GM18520 (cell line): Measurements from ENCODE around the gene LPIN2.
"Not testable (repeated sequence)": the region's sequence is repeated elsewhere in the genome, so short reads cannot be mapped to it uniquely, and the experiment has no call there.

ENCODE experiments used
- ATAC-seq: cut with Tn5 transposase; IDR thresholded peaks from one replicate; pipeline ENCODE4 v1.9.1; 2021; ENCODE audit not compliant: unreplicated experiment

LPIN2 gene, protein sequence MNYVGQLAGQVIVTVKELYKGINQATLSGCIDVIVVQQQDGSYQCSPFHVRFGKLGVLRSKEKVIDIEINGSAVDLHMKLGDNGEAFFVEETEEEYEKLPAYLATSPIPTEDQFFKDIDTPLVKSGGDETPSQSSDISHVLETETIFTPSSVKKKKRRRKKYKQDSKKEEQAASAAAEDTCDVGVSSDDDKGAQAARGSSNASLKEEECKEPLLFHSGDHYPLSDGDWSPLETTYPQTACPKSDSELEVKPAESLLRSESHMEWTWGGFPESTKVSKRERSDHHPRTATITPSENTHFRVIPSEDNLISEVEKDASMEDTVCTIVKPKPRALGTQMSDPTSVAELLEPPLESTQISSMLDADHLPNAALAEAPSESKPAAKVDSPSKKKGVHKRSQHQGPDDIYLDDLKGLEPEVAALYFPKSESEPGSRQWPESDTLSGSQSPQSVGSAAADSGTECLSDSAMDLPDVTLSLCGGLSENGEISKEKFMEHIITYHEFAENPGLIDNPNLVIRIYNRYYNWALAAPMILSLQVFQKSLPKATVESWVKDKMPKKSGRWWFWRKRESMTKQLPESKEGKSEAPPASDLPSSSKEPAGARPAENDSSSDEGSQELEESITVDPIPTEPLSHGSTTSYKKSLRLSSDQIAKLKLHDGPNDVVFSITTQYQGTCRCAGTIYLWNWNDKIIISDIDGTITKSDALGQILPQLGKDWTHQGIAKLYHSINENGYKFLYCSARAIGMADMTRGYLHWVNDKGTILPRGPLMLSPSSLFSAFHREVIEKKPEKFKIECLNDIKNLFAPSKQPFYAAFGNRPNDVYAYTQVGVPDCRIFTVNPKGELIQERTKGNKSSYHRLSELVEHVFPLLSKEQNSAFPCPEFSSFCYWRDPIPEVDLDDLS

DNA sequence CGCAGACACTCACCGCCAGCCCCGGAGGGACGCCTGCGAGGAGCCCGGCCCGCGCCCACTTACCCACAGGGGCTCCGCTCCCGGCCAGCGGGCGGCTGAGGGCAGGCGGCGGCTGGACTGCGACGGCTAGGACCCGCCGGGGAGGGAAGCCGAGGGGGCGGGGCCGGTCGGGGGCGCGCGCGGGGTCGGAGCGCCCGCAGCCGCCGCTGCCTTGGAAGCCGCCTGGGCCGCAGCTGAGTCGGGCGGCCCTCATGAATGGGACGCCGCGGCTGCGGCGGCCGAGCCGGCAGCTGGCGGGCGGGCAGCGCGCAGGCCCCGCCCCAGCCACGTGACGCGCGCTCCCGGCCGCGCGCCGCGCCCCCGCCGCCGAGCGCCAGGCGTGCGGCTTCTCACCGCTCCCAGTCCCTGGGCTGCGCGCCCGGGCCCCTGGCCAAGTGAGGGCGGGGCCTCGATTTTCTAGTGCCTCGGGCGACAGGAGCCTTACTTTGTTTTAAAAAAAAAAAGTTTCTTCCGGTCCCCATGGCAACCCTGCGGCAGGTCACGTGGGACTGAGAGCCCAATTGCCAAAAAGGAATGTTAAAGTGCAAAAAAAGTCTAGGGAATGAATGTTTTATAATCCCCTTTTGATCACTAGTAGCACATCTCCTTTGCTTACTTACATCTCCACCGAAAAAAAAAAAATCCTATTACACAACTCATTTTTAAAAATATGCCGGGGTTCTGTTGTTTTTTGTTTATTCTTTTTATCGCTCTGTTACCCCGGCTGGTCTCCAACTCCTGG, at the start of gene LPIN2:
TSS of gene LPIN2 (minus strand) at position 121 of the 781 bp plus-strand sequence. CDS start 52,304 bp downstream, outside the sequence.
- ATAC-seq = peak; percentile 91

DNA sequence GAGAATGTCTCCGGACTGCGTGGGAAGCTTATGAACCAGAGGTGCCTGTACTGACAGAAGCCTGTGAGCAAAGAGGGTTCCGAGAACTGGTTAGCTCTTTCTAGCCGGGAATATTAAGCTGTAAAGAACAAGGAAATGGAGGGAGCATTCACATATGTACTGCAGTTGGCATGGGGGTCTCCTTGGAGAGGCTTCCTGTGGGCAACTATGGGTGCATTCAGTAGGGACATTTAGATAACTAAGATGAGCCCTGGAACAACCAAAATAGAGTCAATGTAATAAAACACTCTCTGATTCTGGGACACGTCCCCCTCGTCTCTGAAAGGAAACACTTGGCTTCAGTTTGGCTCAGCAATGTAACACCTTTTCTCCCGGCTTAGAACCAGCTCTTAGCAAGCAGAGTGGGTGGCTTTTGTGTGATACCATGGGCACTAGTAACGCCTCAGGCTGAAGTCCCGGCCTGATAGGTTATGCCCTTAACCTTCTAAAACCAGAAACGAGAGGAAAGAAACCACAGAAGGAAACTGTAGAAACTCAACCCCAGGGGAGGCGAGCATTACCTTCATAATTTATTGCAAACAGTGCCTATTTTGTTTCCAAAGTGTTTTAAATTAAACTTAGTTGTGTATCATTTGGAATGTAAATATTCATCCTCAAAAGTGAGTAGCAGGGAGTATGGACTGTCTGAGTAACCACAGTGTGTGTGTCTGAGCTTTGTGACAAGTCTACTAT, 48.8 kb upstream of the LPIN2 start:
- peak; percentile 32 for ATAC-seq

DNA sequence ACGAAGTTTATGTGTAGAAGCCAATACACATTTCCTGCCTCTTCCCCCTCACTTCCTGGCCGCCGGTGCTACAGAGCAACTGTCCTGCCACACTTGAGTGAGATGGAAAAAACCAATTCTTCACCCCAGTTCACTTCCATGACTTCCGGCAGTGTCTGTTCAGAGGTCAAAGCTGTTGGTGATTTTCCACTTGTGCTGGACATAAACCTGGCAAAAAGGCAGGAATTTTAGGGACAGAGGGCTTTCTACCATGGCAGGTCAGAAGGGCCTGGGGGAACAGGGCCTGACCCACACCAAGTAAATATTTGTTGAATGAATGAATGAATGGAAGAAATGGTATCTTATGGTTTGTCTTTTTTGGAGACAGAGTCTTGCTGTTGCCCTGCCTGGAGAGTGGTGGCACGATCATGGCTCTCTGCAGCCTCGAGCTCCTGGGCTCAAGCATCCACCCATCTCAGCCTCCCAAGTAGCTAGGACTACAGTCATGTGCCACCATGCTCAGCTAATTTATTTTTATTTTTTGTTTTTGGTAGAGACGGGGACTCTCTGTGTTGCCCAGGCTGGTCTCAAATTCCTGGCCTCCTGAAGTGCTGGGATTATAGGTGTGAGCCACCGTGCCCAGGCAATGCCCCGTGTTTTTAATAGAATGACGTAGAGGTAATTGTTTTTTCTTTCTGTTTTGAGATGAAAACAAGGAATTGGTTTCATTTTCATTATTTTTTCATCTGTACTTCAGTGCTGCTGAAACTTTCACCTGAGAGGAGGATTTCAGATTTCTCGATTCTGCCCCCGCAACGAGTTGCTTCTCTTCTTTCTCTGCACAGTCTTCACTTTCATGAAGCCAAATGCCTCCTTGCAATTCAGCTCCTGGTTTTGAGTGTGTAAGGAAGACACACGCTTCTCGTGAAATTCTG, 48.0 kb upstream of the LPIN2 start:
- no peak for ATAC-seq

DNA sequence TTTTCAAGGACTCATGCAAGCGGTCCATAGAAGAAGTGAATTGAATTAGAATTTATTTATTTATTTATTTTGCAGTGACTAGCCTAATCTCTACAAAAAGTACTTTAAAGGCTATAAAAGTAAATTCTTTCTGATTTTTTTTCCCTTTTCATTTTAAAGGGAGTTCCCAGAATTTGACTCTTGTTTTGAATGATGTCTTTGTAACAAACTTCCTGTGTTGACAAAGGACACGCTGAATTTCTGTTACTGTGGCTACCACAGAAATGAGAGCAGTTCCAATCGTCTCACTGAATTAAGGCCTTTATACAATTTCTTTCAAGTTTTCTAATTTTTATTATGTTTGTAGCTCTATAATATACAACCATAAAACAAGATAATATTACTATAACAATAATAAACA, 46.3 kb upstream of the LPIN2 start:
- ATAC-seq = no peak

DNA sequence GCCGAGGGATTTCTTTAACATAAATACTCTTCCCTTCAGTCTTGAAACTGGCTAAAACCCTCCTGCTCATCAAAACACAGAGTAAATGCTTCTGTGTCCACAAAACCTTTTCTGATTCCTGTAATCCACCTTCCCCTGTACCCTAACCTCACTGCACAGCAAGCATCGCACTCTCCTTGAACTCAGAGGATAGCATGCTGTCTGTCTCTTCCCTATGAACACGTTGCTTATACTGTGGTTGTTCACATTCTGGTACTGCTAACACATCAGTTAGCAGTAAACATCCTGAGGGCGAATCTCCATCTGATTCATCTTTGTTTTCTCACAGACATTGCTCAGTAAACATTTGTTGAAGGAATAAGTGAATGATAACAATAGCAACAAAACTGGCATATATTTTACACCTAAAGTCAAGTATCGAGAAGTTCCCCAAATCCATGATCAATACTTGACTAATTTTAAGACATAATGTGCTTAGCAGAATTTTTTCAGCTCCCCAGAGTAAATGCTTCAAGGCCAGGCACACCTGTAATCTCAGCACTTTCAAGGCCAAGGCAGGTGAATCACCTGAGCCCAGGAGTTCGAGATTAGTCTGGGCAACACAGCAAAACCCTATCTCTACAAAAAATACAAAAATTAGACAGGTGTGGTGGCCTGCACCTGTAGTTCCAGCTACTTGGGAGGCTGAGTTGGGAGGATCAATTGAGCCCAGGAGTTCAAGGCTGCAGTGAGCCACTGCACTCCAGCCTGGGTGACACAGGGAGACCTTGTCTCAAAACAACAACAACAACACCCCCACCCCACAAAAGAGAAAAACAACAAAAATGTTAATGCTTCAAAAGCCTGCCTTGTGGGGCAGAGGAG, 45.6 kb upstream of the LPIN2 start:
- no peak for ATAC-seq

DNA sequence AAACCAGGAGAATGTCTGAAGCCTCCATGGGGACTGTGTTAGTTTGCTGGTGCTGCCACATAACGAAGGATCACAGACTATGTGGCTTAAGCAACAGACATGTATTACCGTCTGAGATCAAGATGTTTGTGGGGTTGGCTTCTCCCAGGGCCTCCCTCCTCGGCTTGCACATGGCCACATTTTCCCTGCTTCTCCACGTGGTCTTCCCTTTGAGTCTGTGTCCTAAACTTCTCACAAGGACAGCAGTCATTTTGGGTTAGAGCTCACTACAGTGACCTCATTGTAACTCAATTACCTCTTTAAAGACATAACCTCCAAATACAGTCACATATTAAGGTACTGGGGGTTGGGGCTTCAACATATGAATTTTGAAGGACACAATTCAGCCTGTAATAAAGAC, 44.6 kb upstream of the LPIN2 start:
- ATAC-seq = no peak

DNA sequence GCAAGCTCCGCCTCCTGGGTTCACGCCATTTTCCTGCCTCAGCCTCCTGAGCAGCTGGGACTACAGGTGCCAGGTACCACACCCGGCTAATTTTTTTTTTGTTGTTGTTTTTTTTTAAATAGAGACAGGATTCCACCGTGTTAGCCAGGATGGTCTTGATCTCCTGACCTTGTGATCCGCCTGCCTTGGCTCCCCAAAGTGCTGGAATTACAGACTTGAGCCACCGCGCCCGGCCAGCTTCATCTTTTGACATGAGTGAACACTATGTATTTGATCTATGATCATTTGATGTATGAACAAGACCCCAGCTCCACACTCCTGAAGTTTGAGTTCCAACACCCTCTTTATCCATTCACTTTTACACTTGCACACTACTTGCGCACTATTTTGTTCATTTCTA, 43.4 kb upstream of the LPIN2 start:
- ATAC-seq = no peak

DNA sequence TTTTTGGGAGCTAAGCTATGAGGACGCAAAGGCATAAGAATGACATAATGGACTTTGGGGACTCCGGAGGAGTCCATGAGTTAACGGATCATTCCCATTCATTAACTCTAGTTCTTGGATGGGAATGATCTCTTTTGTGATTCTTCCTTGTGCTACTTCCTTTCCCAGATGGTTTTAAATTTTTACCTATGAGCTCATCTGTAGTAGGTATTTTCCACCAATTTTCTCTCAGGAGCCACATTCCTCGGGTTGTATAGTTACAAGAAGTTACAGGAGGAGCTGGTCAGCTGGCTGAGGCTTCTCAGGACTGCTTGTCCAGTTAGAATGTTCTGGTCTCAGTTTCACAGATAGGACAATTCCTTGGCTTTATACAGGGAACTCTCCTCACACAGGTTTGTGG, 42.9 kb upstream of the LPIN2 start:
- no peak for ATAC-seq

DNA sequence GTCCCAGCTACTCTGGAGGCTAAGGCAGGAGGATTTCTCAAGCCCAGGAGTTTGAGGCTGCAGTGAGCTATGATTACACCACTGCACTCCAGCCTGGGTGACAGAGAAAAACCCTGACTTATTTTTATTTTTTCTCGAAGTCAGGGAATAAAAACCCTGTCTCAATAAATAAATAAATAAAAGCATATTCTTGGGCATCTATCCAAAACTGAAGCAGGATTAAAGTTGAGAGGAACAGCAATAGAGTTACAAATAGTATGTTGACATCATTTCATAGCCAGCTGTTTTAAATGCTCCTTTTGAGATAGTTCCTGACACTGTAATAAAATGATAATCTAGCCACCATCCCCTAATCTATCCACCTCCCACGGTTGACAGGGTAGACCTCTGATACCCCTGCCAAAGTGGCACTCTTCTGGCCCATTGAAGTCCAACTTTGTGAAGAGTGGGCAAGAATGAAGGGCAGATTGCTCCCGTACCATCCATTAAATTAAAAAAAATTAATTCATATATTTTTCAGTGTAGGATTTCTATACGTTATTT, 42.3 kb upstream of the LPIN2 start:
- ATAC-seq = no peak

DNA sequence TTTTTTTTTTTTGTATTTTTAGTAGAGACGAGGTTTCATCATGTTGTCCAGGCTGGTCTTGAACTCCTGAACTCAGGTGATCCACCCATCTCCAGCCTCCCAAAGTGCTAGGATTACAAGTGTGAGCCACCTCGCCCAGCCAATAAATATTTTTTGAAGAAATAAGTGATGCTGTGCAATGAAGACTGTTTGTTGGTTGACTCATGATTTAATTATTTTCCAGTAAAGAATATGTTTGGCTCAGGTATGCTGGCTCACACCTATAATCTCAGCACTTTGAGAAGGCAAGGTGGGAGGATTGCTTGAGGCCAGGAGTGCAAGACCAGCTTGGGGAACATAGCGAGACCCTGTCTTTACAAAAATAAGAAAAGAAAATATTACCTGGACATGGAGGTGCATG, 41.8 kb upstream of the LPIN2 start:
- ATAC-seq = no peak

DNA sequence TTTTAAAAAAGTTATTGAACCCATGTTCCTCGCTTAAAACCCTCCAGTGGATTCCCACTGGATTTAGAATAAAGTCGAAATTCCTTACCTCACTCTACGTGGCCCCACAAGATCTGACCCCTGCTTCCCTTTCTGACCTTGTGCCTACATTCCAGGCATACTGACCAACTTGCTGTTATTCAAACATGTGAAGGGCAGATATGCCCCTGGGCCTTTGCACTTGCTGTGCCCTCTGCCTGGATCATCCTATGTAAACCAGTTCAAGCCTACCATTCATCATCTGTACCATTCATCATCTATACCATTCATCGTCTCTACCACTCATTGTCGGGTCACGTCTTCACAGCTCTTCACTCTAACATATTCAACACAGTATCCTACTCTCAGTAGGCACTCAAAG, 41.3 kb upstream of the LPIN2 start:
- no peak for ATAC-seq

DNA sequence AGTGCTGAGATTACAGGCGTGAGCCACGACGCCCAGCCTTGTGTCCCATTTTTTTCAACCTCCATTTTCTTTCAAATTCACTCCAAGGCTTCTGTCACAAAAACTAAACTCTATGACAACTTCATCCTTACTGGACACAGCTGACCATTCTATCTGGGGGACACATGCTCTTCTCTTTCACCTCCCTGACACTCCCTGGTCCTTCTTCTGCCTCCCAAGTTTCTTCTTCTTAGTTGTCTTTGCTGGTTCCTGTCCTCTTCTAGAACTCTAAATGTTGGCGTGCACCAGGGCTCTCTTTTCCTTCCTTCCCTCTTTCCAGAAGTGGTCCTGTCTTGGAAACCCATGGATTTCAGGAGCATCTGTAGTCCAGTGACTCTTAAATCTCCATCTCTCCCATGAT, 40.1 kb upstream of the LPIN2 start:
- no peak for ATAC-seq

DNA sequence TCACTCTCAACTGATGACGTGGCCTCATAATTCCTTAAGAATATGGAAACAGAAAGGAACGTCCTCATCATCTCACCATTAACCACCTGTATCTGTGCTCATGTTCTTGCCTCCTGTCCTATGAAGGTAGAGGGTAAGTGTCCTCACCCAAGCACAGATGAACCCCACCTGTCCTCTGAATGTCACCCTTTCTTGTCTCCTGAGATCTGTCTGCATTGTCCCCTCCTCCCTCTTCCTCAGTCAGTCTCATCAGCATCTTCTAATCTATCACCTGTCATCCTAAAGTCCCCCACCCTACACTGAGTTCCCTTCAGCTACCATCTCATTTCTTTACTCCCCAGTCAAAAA, 39.4 kb upstream of the LPIN2 start:
- no peak for ATAC-seq

DNA sequence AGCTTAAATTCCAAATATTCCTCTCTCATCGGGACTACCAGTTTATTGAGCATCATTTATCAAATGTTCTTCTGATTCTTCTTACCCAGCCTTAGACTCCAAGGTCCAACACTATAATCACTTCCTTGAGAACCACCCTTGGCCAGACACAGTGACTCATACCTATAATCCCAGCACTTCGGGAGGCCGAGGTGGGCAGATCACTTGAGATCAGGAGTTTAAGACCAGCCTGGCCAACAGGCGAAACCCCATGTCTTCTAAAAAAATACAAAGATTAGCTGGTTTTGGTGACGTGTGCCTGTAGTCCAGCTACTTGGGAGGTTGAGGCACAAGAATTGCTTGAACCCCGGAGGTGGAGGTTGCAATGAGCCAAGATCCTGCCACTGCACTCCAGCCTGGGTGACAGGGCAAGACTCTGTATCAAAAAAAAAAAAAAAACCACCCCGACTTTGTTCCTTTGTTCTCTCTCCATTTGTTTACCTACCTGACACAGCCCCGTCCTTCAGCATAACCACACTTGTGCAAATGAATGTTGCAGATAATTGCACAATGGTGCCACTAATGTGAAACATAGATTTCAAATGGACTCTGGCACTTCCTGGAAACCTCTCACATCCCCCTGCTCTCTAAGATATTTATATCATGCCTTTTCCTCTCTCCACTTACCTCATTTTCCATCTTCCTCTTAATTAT, 38.9 kb upstream of the LPIN2 start:
- no peak for ATAC-seq

DNA sequence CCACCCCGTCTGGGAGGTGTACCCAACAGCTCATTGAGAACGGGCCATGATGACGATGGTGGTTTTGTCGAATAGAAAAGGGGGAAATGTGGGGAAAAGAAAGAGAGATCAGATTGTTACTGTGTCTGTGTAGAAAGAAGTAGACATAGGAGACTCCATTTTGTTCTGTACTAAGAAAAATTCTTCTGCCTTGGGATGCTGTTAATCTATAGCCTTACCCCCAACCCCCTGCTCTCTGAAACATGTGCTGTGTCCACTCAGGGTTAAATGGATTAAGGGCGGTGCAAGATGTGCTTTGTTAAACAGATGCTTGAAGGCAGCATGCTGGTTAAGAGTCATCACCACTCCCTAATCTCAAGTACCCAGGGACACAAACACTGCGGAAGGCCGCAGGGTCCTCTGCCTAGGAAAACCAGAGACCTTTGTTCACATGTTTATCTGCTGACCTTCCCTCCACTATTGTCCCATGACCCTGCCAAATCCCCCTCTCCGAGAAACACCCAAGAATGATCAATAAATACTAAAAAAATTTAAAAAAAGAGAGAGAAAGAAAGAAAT, 37.0 kb upstream of the LPIN2 start:
- ATAC-seq = not testable (repeated sequence)

DNA sequence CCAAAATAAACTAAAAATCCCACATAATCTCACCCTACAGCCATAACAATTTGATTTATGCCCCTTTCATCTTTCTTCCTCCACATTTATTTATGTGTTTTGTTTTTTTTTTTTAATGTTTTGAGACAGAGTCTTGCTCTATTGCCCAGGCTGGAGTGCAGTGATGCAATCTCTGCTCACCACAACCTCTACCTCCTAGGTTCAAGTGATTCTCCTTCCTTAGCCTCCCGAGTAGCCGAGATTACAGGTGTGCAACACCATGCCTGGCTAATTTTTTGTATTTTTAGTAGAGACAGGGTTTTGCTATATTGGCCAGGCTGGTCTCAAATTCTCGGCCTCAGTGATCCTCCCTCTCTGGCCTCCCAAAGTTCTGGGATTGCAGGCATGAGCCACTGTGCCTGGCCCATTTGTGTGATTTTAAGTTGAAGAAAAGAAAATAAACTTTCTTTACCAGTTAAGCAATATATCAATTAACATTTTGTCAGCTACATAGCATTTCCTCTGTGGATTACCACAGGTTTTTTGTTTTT, 35.9 kb upstream of the LPIN2 start:
- no peak for ATAC-seq

DNA sequence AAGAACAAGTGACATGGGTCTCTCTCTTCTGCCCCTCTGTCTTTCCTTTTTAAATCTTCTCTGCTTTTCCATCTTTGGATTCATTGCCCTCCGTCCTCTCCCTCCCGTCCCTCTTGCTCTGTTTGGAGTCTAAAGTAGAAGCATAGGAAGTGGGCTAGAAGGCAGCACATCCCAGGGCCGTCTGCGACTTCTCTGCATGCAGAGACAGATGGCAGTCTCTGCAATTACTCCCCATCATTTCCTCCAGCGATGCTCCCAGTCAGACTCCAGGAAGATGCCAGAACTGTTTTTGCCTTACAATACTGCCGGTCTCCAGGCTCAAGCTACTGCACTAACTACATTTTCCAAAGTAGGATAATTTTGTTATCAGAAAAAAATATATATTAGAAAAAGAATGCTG, 35.2 kb upstream of the LPIN2 start:
- no peak for ATAC-seq
